ENCODE results near the gene STAP2. TPM values are rescaled to one million over a fixed set of nuclear protein-coding genes. Genes with fewer than 3 reads are reported as not detected.

STAP2 gene
- total RNA-seq, 3 donors from 2014 or later = 1.6 to 51.4 (median 25.9) TPM

DNA sequence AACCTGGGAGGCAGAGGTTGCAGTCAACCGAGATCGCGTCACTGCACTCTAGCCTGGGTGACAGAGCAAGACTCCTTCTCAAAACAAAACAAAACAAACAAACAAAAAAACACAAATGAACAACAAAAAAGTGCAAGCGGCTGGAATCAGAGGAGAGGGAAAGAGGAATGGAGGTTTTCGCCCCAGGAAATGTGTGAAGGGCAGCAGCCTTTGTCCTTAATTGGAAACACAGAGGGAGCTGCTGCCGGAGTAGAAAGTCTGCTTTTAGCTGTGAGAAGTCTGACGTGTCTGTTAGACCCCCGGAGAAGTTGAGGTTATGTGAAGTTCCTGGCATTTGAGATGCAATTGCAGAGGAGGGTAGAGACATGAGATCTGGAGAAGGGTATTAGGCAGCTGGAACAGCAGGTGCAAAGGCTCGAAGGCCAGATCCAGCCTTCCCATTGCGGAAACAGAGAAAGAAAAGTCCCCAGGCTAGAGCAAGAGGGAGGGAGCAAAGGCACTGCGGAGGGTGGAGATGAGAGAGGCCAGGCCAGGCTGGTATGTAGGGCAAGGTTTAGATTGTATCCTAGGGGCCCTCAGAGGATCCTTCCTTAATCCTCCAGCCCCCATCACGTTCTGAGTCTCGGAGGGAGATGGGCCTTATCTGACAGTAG lies 36.9 kb downstream of the STAP2 start:
- no peaks in the 10 kb centered on the region for H3K36me3 ChIP-seq
- no peak overlapping the region for H3K4me3 ChIP-seq
- H3K9me3 ChIP-seq = no peaks in the 10 kb centered on the region
- H3K27me3 ChIP-seq = peaks cover 4 to 9% of the 10 kb centered on the region in 2 donors
- no peak overlapping the region for H3K27ac ChIP-seq
- H3K4me1 ChIP-seq = no peaks in the 10 kb centered on the region
- DNase-seq (ENCODE audit: low spot score in 2 of 2) = no peak
- intact Hi-C loops (cut with DNase I; ENCODE audit: low total_unique reads) = loop anchor here (10.0 kb wide), 1 partner anchor 647 kb away; no protein-coding TSS in a partner anchor
- TF ChIP-seq POLR2AphosphoS5 (IDR thresholded peaks at IDR 0.05) (no peak), POLR2A (IDR thresholded peaks at IDR 0.05) (no peak), CTCF (IDR thresholded peaks at IDR 0.05) (no peak)

GRCh38 chr19:4300589-4300988 lies 38.0 kb downstream of the STAP2 start:
- TF ChIP-seq CTCF (IDR thresholded peaks at IDR 0.05) (no peak), POLR2A (IDR thresholded peaks at IDR 0.05) (no peak), POLR2AphosphoS5 (IDR thresholded peaks at IDR 0.05) (no peak)
- Histone ChIP-seq H3K4me3 (no peak overlapping the region), H3K27me3 (peaks cover 4 to 9% of the 10 kb centered on the region in 2 donors), H3K4me1 (no peaks in the 10 kb centered on the region), H3K27ac (no peak overlapping the region), H3K9me3 (no peaks in the 10 kb centered on the region), H3K36me3 (no peaks in the 10 kb centered on the region)
- intact Hi-C loops (cut with DNase I; ENCODE audit: low total_unique reads) = loop anchor here (10.0 kb wide), 1 partner anchor 646 kb away; no protein-coding TSS in a partner anchor
- no peak for DNase-seq (ENCODE audit: low spot score in 2 of 2)

- no peaks in the 10 kb centered on the region for H3K4me1 ChIP-seq
- H3K27me3 ChIP-seq = peaks cover 0 to 6% of the 10 kb centered on the region in 2 donors
- H3K4me3 ChIP-seq = no peak overlapping the region
- no peak for DNase-seq (ENCODE audit: low spot score in 2 of 2)
- intact Hi-C loops (cut with DNase I; ENCODE audit: low total_unique reads) = no loop called here
- no peaks in the 10 kb centered on the region for H3K36me3 ChIP-seq
- no peaks in the 10 kb centered on the region for H3K9me3 ChIP-seq
- no peak for TF ChIP-seq POLR2AphosphoS5 (IDR thresholded peaks at IDR 0.05)
- no peak for TF ChIP-seq POLR2A (IDR thresholded peaks at IDR 0.05)
- no peak for TF ChIP-seq CTCF (IDR thresholded peaks at IDR 0.05)
- H3K27ac ChIP-seq = no peak overlapping the region
Measured at GRCh38 chr19:4298810-4299550, 39.6 kb downstream of the STAP2 start.

DNA sequence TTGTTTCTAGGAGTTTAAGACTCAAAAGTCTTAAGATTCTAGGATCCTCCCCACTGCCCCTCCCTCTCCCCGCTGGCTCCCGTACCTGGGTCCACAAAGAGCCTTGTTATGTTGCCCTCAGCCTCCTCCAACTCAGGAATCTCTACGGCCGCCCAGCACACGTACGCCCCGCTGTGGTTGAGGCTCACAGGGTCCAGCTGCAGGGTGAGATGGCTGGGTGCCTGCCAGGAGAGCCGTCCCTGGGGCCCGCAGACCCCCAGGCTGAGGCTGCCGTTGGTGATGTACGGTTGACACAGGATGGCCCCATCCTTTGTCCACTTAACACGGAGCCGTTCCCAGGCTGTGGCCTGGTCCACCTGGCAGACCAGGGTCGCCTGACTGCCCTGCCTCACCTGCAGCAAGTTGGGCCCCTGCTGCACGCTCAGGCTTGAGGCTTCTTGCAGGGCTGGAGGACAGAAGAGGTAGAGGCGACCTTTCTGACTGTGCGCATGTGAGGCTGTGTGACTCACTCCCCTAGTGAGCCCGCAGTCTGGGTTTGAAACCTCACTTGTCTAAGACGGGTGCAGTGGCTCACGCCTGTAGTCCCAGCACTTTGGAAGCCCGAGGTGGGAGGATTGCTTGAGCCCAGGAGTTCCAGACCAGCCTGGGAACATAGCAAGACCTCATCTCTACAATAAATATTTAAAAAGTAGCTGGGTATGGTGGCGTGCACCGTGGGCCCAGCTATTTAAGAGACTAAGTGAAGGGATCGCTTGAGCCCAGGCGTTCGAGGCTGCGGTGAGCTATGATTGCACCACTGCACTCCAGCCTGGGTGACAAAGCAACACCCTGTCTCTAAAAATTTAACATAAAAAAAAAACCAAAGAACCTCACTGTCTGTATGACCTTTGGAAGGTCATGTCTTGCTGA lies 40.5 kb downstream of the STAP2 start:
- intact Hi-C loops (cut with DNase I; ENCODE audit: low total_unique reads) = no loop called here
- no peak overlapping the region for H3K27ac ChIP-seq
- H3K9me3 ChIP-seq = no peaks in the 10 kb centered on the region

More for the DNA sequence above, 40.5 kb downstream of the STAP2 start:
- H3K27me3 ChIP-seq = peaks cover 0 to 4% of the 10 kb centered on the region in 2 donors
- no peaks in the 10 kb centered on the region for H3K4me1 ChIP-seq
- TF ChIP-seq CTCF (IDR thresholded peaks at IDR 0.05) = no peak
- no peaks in the 10 kb centered on the region for H3K36me3 ChIP-seq
- no peak overlapping the region for H3K4me3 ChIP-seq
- DNase-seq (ENCODE audit: low spot score in 2 of 2) = no peak

Measured in breast epithelium (tissue), 4 donors.